Measurements from ENCODE around the gene PTPA. TPM values are rescaled to one million over a fixed set of nuclear protein-coding genes. Genes with fewer than 3 reads are reported as not detected.

The PTPA gene
- total RNA-seq, 1 donor from 2014 or later, result 57.9 TPM

GRCh38 chr9:129084087-129084486, 27.1 kb upstream of the PTPA start:
- DNase-seq, result no peak

- DNase-seq, result no peak
These were observed 22.0 kb upstream of the PTPA start for GRCh38 chr9:129089246-129089645.

GRCh38 chr9:129093602-129094386, 17.4 kb upstream of the PTPA start:
- no peak for DNase-seq

- no peak for DNase-seq
These were observed 16.6 kb upstream of the PTPA start for GRCh38 chr9:129094387-129095169.

- DNase-seq, result no peak
These were observed 16.0 kb upstream of the PTPA start for GRCh38 chr9:129095170-129095667.

GRCh38 chr9:129095908-129096307, 15.3 kb upstream of the PTPA start:
- no peak for DNase-seq

GRCh38 chr9:129097671-129098306, 13.4 kb upstream of the PTPA start:
- no peak for DNase-seq

- no peak for DNase-seq
These were observed 12.9 kb upstream of the PTPA start for GRCh38 chr9:129098328-129098727.

- no peak for DNase-seq
These were observed 10.6 kb upstream of the PTPA start for GRCh38 chr9:129100383-129101169.

GRCh38 chr9:129101279-129101678, 9.9 kb upstream of the PTPA start:
- DNase-seq, result no peak

- DNase-seq, result no peak
These were observed 9.1 kb upstream of the PTPA start for GRCh38 chr9:129102095-129102525.

- DNase-seq, result no peak
These were observed 8.2 kb upstream of the PTPA start for GRCh38 chr9:129102791-129103594.

GRCh38 chr9:129103595-129103965, 7.6 kb upstream of the PTPA start:
- no peak for DNase-seq

GRCh38 chr9:129104051-129104450, 7.2 kb upstream of the PTPA start:
- DNase-seq, result no peak

GRCh38 chr9:129105857-129106694, 5.1 kb upstream of the PTPA start:
- no peak for DNase-seq

GRCh38 chr9:129107651-129108050, 3.6 kb upstream of the PTPA start:
- no peak for DNase-seq

- no peak for DNase-seq
These were observed 3.0 kb upstream of the PTPA start for GRCh38 chr9:129108083-129108804.

GRCh38 chr9:129108805-129109536, 2.2 kb upstream of the PTPA start:
- DNase-seq, result no peak

GRCh38 chr9:129109537-129109903, 1.7 kb upstream of the PTPA start:
- no peak for DNase-seq
